M059J (cell line): ENCODE measurements around the gene TTC39C. TPM values are rescaled to one million over a fixed set of nuclear protein-coding genes. Genes with fewer than 3 reads are reported as not detected.

Experiments used
- total RNA-seq: library from RNA; depleted of rRNA; stranded (reverse); fragments of >200 nt; shearing (Covaris generic); gene quantifications from 2 replicates; pipeline ENCODE4 v1.2.3, GENCODE V29; 2014; rRNA removed

TTC39C gene
- total RNA-seq, 1 experiment from 2014 or later = 29.2 TPM

Other genes starting within 250 kb of the TTC39C start
- gene CABYR, start 124.3 kb downstream of the TTC39C start, total RNA-seq = 9.4 and 12.0 TPM in 2 replicates